HepG2 (cell line): ENCODE data around the gene SAA4.

ENCODE experiments used
- EP300 ChIP-seq, 3 experiments: sonication (generic) in 1 of 3; formaldehyde crosslinking in 1 of 3; IDR thresholded peaks; 2 replicates each; pipeline versions ENCODE4 v1.5.1 to v1.6.1; 2011 to 2020; ENCODE audit warnings: low read depth in 2 of 3, low read length in 2 of 3, borderline replicate concordance in 1 of 3, improper control_type of control experiment in 1 of 3, mild to moderate bottlenecking in 1 of 3, missing genetic modification reagents in 1 of 3, moderate library complexity in 1 of 3
- EZH2 ChIP-seq: conservative IDR thresholded peaks from 2 replicates; pipeline ENCODE4 v1.6.1; 2012; ENCODE audit warnings: mild to moderate bottlenecking, low read depth, low read length, moderate library complexity
- JUN ChIP-seq: sonication (generic); formaldehyde crosslinking; IDR thresholded peaks from 2 replicates; pipeline ENCODE4 v1.4.0; 2020; ENCODE audit warnings: mild to moderate bottlenecking, missing genetic modification reagents
- MYNN ChIP-seq: sonication (generic); formaldehyde crosslinking; IDR thresholded peaks from 2 replicates; pipeline ENCODE4 v1.4.0; 2020; ENCODE audit warnings: mild to moderate bottlenecking, low read depth, missing genetic modification reagents
- ZEB1 ChIP-seq: IDR thresholded peaks from 2 replicates; pipeline ENCODE4 v1.6.1; 2012; ENCODE audit warnings: mild to moderate bottlenecking, low read depth, inconsistent platforms; ENCODE audit not compliant: insufficient replicate concordance
- ZKSCAN1 ChIP-seq: fragments of 150-350 bp; IDR thresholded peaks from 2 replicates; pipeline ENCODE4 v1.6.1; 2014; ENCODE audit warnings: low read length
- ZMYM2 ChIP-seq: sonication (generic); formaldehyde crosslinking; IDR thresholded peaks from 2 replicates; pipeline ENCODE4 v1.8.0; 2022; ENCODE audit warnings: mild to moderate bottlenecking, missing genetic modification reagents
- ZNF354B ChIP-seq: sonication (generic); formaldehyde crosslinking; IDR thresholded peaks from 2 replicates; pipeline ENCODE4 v1.8.0; 2022; ENCODE audit warnings: mild to moderate bottlenecking, missing genetic modification reagents
- TF ChIP-seq, protein P1 (sequence below): sonication (generic); formaldehyde crosslinking; conservative IDR thresholded peaks from 2 replicates; pipeline ENCODE4 v1.8.0; 2022; ENCODE audit warnings: missing genetic modification reagents
- TF ChIP-seq, protein P2 (sequence below), 2 experiments: fragments of 450-650 bp in 1 of 2; sonication (generic) in 1 of 2; formaldehyde crosslinking in 1 of 2; IDR thresholded peaks; 2 replicates each; pipeline versions ENCODE4 v1.6.1 to v1.8.0; 2016 to 2022; ENCODE audit warnings: antibody characterized with exemption in 1 of 2, mild to moderate bottlenecking in 1 of 2, missing genetic modification reagents in 1 of 2
- TF ChIP-seq, protein P3 (sequence below): sonication (generic); formaldehyde crosslinking; conservative IDR thresholded peaks from 2 replicates; pipeline ENCODE4 v1.8.1; 2023; ENCODE audit warnings: missing genetic modification reagents

- TF ChIP-seq, protein P1, sequence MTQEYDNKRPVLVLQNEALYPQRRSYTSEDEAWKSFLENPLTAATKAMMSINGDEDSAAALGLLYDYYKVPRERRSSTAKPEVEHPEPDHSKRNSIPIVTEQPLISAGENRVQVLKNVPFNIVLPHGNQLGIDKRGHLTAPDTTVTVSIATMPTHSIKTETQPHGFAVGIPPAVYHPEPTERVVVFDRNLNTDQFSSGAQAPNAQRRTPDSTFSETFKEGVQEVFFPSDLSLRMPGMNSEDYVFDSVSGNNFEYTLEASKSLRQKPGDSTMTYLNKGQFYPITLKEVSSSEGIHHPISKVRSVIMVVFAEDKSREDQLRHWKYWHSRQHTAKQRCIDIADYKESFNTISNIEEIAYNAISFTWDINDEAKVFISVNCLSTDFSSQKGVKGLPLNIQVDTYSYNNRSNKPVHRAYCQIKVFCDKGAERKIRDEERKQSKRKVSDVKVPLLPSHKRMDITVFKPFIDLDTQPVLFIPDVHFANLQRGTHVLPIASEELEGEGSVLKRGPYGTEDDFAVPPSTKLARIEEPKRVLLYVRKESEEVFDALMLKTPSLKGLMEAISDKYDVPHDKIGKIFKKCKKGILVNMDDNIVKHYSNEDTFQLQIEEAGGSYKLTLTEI (CRISPR knock-in tag), result no peak
- no peak for TF ChIP-seq EP300 (IDR thresholded peaks at IDR 0.05; ENCODE audit: low read depth in 2 of 2, low read length in 2 of 2)
- no peak for TF ChIP-seq EP300 (CRISPR knock-in tag; IDR thresholded peaks at IDR 0.05; ENCODE audit: borderline replicate concordance)
- TF ChIP-seq ZEB1, result no peak
- no peak for TF ChIP-seq MYNN
- TF ChIP-seq JUN (CRISPR knock-in tag), result no peak
- TF ChIP-seq ZKSCAN1, result no peak
- TF ChIP-seq, protein P2, sequence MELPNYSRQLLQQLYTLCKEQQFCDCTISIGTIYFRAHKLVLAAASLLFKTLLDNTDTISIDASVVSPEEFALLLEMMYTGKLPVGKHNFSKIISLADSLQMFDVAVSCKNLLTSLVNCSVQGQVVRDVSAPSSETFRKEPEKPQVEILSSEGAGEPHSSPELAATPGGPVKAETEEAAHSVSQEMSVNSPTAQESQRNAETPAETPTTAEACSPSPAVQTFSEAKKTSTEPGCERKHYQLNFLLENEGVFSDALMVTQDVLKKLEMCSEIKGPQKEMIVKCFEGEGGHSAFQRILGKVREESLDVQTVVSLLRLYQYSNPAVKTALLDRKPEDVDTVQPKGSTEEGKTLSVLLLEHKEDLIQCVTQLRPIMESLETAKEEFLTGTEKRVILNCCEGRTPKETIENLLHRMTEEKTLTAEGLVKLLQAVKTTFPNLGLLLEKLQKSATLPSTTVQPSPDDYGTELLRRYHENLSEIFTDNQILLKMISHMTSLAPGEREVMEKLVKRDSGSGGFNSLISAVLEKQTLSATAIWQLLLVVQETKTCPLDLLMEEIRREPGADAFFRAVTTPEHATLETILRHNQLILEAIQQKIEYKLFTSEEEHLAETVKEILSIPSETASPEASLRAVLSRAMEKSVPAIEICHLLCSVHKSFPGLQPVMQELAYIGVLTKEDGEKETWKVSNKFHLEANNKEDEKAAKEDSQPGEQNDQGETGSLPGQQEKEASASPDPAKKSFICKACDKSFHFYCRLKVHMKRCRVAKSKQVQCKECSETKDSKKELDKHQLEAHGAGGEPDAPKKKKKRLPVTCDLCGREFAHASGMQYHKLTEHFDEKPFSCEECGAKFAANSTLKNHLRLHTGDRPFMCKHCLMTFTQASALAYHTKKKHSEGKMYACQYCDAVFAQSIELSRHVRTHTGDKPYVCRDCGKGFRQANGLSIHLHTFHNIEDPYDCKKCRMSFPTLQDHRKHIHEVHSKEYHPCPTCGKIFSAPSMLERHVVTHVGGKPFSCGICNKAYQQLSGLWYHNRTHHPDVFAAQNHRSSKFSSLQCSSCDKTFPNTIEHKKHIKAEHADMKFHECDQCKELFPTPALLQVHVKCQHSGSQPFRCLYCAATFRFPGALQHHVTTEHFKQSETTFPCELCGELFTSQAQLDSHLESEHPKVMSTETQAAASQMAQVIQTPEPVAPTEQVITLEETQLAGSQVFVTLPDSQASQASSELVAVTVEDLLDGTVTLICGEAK (IDR thresholded peaks at IDR 0.05), result no peak
- TF ChIP-seq, protein P2 (CRISPR knock-in tag; IDR thresholded peaks at IDR 0.05), result no peak
- TF ChIP-seq ZNF354B, result no peak
- TF ChIP-seq ZMYM2 (CRISPR knock-in tag), result no peak
- TF ChIP-seq EZH2, result no peak
- TF ChIP-seq, protein P3, sequence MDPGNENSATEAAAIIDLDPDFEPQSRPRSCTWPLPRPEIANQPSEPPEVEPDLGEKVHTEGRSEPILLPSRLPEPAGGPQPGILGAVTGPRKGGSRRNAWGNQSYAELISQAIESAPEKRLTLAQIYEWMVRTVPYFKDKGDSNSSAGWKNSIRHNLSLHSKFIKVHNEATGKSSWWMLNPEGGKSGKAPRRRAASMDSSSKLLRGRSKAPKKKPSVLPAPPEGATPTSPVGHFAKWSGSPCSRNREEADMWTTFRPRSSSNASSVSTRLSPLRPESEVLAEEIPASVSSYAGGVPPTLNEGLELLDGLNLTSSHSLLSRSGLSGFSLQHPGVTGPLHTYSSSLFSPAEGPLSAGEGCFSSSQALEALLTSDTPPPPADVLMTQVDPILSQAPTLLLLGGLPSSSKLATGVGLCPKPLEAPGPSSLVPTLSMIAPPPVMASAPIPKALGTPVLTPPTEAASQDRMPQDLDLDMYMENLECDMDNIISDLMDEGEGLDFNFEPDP (CRISPR knock-in tag), result no peak
These were observed 43.9 kb upstream of the SAA4 start for GRCh38 chr11:18280438-18281045.
